Measurements from ENCODE around the gene KNDC1. TPM values are rescaled to one million over a fixed set of nuclear protein-coding genes. Genes with fewer than 3 reads are reported as not detected.

Gene KNDC1
- total and polyA plus RNA-seq, 10 of the 15 experiments (the other 5 are each of a cell fraction or from before 2014, with no cell fraction given), result 0.03 to 0.11 (median 0.05) TPM; not detected in 7

DNA sequence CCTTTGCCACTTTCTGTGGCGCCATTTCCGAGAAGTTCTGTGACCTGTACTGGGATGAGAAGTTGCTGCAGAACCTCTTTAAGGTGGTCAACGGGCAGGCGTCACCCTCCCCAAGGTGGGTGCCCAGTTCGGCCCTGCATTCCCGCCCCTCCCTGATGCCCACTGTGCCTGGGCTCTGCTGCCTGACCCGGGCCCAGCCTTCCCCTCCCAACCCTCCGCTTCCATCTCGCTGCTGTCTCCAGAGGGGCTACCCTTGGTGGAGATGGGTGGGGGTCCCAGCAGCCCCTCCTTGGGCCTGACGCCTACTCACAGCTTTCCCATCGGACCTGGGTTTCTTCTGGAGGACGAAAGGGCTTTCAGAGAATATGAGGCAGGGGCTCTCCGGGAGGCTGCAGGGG is 39.5 kb downstream of the KNDC1 start:
- FAIRE-seq (no peak), DNase-seq (ENCODE audit: low read depth, low spot score) (no peak), ATAC-seq (no peak)
- ChIA-PET SMC1A (ENCODE audit: uncharacterized antibody, unreplicated experiment) (no interaction called here), CTCF (no interaction called here), POLR2A (no interaction called here), RAD21 (ENCODE audit: unreplicated experiment) (no interaction called here)
- Histone ChIP-seq H3K36me3 (ENCODE audit: control insufficient read depth in 2 of 2, insufficient read depth in 2 of 2, low read length in 1 of 2) (no peaks in the 10 kb centered on the region), H4K20me1 (ENCODE audit: control insufficient read depth, insufficient read depth) (no peaks in the 10 kb centered on the region), H3K27ac (ENCODE audit: control insufficient read depth, insufficient read depth) (no peak overlapping the region), H3K79me2 (ENCODE audit: control insufficient read depth, insufficient read depth, low read length) (no peaks in the 10 kb centered on the region), H3K27me3 (replicated peaks in 1 of 2; ENCODE audit: control insufficient read depth in 2 of 2, insufficient read depth in 2 of 2, low read length in 1 of 2) (no peaks in the 10 kb centered on the region), H3K9ac (ENCODE audit: control insufficient read depth, insufficient read depth, low read length) (no peak overlapping the region), H2AFZ (ENCODE audit: control insufficient read depth, low read depth, low read length) (no peak overlapping the region), H3K4me2 (ENCODE audit: control insufficient read depth, insufficient read depth) (no peak overlapping the region), H3K9me3 (replicated peaks; ENCODE audit: control insufficient read depth, insufficient read depth, low read length) (no peaks in the 10 kb centered on the region), H3K4me1 (ENCODE audit: control insufficient read depth, insufficient read depth, low read length) (no peaks in the 10 kb centered on the region), H3K4me3 (no peak overlapping the region)
- TF ChIP-seq FOS (IDR thresholded peaks at IDR 0.05; ENCODE audit: borderline replicate concordance, extremely low read depth, insufficient read length) (no peak), SREBF2 (IDR thresholded peaks at IDR 0.05; ENCODE audit: low read length) (no peak), EZH2 (IDR thresholded peaks at IDR 0.05; ENCODE audit: borderline replicate concordance, control insufficient read depth, low read depth, low read length) (no peak), SMAD1 (IDR thresholded peaks at IDR 0.05; ENCODE audit: low read depth, partially characterized antibody) (no peak), POLR2AphosphoS2 (IDR thresholded peaks at IDR 0.05; ENCODE audit: low read depth, low read length) (no peak), KLF5 (IDR thresholded peaks at IDR 0.05; ENCODE audit: partially characterized antibody) (no peak), RCOR1 (conservative IDR thresholded peaks at IDR 0.05; ENCODE audit: low read depth, low read length) (no peak), BMI1 (IDR thresholded peaks at IDR 0.05; ENCODE audit: borderline replicate concordance) (no peak), ZZZ3 (IDR thresholded peaks at IDR 0.05; ENCODE audit: control insufficient read depth, insufficient read length, low read depth) (no peak), RAD51 (IDR thresholded peaks at IDR 0.05) (no peak), NFYA (IDR thresholded peaks at IDR 0.05; ENCODE audit: borderline replicate concordance, low read depth, low read length) (no peak), BHLHE40 (IDR thresholded peaks at IDR 0.05; ENCODE audit: borderline replicate concordance in 1 of 2, low read depth in 2 of 2, low read length in 1 of 2) (no peak), NFIC (IDR thresholded peaks at IDR 0.05; ENCODE audit: low read depth, low read length) (no peak), BCL11A (IDR thresholded peaks at IDR 0.05; ENCODE audit: low read depth, low read length) (no peak), MTA2 (IDR thresholded peaks at IDR 0.05; ENCODE audit: low read depth) (no peak), MXI1 (IDR thresholded peaks at IDR 0.05; ENCODE audit: low read depth, low read length) (no peak)
- TF ChIP-seq, protein P1, sequence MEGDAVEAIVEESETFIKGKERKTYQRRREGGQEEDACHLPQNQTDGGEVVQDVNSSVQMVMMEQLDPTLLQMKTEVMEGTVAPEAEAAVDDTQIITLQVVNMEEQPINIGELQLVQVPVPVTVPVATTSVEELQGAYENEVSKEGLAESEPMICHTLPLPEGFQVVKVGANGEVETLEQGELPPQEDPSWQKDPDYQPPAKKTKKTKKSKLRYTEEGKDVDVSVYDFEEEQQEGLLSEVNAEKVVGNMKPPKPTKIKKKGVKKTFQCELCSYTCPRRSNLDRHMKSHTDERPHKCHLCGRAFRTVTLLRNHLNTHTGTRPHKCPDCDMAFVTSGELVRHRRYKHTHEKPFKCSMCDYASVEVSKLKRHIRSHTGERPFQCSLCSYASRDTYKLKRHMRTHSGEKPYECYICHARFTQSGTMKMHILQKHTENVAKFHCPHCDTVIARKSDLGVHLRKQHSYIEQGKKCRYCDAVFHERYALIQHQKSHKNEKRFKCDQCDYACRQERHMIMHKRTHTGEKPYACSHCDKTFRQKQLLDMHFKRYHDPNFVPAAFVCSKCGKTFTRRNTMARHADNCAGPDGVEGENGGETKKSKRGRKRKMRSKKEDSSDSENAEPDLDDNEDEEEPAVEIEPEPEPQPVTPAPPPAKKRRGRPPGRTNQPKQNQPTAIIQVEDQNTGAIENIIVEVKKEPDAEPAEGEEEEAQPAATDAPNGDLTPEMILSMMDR (IDR thresholded peaks at IDR 0.05 in 2 of 3, conservative IDR thresholded peaks at IDR 0.05 in 1 of 3; ENCODE audit: control insufficient read depth in 2 of 3, extremely low read depth in 1 of 3, insufficient read depth in 1 of 3, low read depth in 3 of 3, low read length in 3 of 3), result no peak
- TF ChIP-seq, protein P2, sequence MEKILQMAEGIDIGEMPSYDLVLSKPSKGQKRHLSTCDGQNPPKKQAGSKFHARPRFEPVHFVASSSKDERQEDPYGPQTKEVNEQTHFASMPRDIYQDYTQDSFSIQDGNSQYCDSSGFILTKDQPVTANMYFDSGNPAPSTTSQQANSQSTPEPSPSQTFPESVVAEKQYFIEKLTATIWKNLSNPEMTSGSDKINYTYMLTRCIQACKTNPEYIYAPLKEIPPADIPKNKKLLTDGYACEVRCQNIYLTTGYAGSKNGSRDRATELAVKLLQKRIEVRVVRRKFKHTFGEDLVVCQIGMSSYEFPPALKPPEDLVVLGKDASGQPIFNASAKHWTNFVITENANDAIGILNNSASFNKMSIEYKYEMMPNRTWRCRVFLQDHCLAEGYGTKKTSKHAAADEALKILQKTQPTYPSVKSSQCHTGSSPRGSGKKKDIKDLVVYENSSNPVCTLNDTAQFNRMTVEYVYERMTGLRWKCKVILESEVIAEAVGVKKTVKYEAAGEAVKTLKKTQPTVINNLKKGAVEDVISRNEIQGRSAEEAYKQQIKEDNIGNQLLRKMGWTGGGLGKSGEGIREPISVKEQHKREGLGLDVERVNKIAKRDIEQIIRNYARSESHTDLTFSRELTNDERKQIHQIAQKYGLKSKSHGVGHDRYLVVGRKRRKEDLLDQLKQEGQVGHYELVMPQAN (conservative IDR thresholded peaks at IDR 0.05), result no peak
- TF ChIP-seq, protein P3, sequence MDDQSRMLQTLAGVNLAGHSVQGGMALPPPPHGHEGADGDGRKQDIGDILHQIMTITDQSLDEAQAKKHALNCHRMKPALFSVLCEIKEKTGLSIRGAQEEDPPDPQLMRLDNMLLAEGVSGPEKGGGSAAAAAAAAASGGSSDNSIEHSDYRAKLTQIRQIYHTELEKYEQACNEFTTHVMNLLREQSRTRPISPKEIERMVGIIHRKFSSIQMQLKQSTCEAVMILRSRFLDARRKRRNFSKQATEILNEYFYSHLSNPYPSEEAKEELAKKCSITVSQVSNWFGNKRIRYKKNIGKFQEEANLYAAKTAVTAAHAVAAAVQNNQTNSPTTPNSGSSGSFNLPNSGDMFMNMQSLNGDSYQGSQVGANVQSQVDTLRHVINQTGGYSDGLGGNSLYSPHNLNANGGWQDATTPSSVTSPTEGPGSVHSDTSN (IDR thresholded peaks at IDR 0.05; ENCODE audit: insufficient replicate concordance, low read depth, low read length), result no peak
- no TSS peak for BruUV-seq (replicated peaks)
- in situ Hi-C loops (cut with MboI), result no loop called here
- 27% methylated on average over 13 of the region's 13 CpGs for WGBS (ENCODE audit: insufficient coverage, insufficient replicate concordance, low lambda C conversion rate, missing lambda C conversion rate)
- intact Hi-C loops (cut with micrococcal nuclease; ENCODE audit: unreplicated experiment), result no loop called here
